Astrocyte (in vitro differentiated cells and primary cell): ENCODE results near the gene KLHL15. TPM values are rescaled to one million over a fixed set of nuclear protein-coding genes. Genes with fewer than 3 reads are reported as not detected.

Source experiments
- DNase-seq: peaks from one replicate; pipeline ENCODE4 v3.0.0-alpha.2; 2010; ENCODE audit warnings: low read depth
- FAIRE-seq: peaks from 2 replicates; lab custom pipeline; 2011; peaks lifted over from hg19 to GRCh38; lab: Jason Lieb, UNC
- H2AFZ ChIP-seq: 2 replicates; pipeline ENCODE4 v1.6.0; 2012; ENCODE audit warnings: low read depth, low read length, inconsistent platforms
- H3K27ac ChIP-seq: 2 replicates; pipeline ENCODE4 v1.5.1; 2011; ENCODE audit warnings: low read depth, low read length, inconsistent platforms
- H3K27me3 ChIP-seq: 2 replicates; pipeline ENCODE4 v1.6.0; 2011; ENCODE audit warnings: low read length, inconsistent platforms; ENCODE audit not compliant: insufficient read depth
- H3K36me3 ChIP-seq: 2 replicates; pipeline ENCODE4 v1.5.1; 2011; ENCODE audit warnings: low read length, inconsistent platforms; ENCODE audit not compliant: insufficient read depth
- H3K4me1 ChIP-seq: 2 replicates; pipeline ENCODE4 v1.5.1; 2011; ENCODE audit warnings: low read length, inconsistent platforms; ENCODE audit not compliant: insufficient read depth
- H3K4me2 ChIP-seq: 2 replicates; pipeline ENCODE4 v1.6.0; 2012; ENCODE audit warnings: low read length, inconsistent platforms
- H3K4me3 ChIP-seq: 2 replicates; pipeline ENCODE4 v1.5.1; 2011; ENCODE audit warnings: low read depth, mild to moderate bottlenecking, low read length, inconsistent platforms; ENCODE audit not compliant: insufficient read depth
- H3K79me2 ChIP-seq: 2 replicates; pipeline ENCODE4 v1.6.0; 2012; ENCODE audit warnings: mild to moderate bottlenecking, low read length, inconsistent platforms; ENCODE audit not compliant: insufficient read depth
- H3K9ac ChIP-seq: 2 replicates; pipeline ENCODE4 v1.6.0; 2012; ENCODE audit warnings: mild to moderate bottlenecking, low read length, inconsistent platforms
- H3K9me3 ChIP-seq: 2 replicates; pipeline ENCODE4 v1.5.1; 2012; ENCODE audit warnings: low read depth, mild to moderate bottlenecking, low read length, inconsistent platforms; ENCODE audit not compliant: insufficient read depth
- H4K20me1 ChIP-seq: 2 replicates; pipeline ENCODE4 v1.6.0; 2012; ENCODE audit warnings: low read length, inconsistent platforms; ENCODE audit not compliant: insufficient read depth
- H3K27ac Mint-ChIP-seq: one replicate; pipeline ENCODE4 v1.8.0; 2021; ENCODE audit warnings: mild to moderate bottlenecking, mixed read lengths; ENCODE audit not compliant: unreplicated experiment
- H3K27me3 Mint-ChIP-seq: one replicate; pipeline ENCODE4 v1.8.0; 2021; ENCODE audit warnings: low read depth, mixed read lengths; ENCODE audit not compliant: unreplicated experiment
- H3K36me3 Mint-ChIP-seq: one replicate; pipeline ENCODE4 v1.8.0; 2021; ENCODE audit warnings: low read depth, mixed read lengths; ENCODE audit not compliant: unreplicated experiment
- H3K4me1 Mint-ChIP-seq: one replicate; pipeline ENCODE4 v1.8.0; 2021; ENCODE audit warnings: low read depth, mixed read lengths; ENCODE audit not compliant: unreplicated experiment
- H3K4me3 Mint-ChIP-seq: one replicate; pipeline ENCODE4 v1.8.0; 2021; ENCODE audit warnings: mild to moderate bottlenecking, moderate library complexity, mixed read lengths; ENCODE audit not compliant: unreplicated experiment
- H3K9me3 Mint-ChIP-seq: one replicate; pipeline ENCODE4 v1.8.0; 2021; ENCODE audit warnings: mild to moderate bottlenecking, mixed read lengths; ENCODE audit not compliant: unreplicated experiment
- CTCF ChIP-seq: IDR thresholded peaks from 2 replicates; pipeline ENCODE4 v1.5.1; 2011; ENCODE audit warnings: low read depth, mild to moderate bottlenecking, inconsistent platforms, low read length, moderate library complexity; ENCODE audit not compliant: insufficient read depth
- EZH2 ChIP-seq: IDR thresholded peaks from 2 replicates; pipeline ENCODE4 v1.6.1; 2012; ENCODE audit warnings: mild to moderate bottlenecking, low read length, inconsistent platforms; ENCODE audit not compliant: insufficient read depth
- total RNA-seq: library from RNA; stranded (reverse); gene quantifications from 2 replicates; pipeline ENCODE4 v1.2.1, GENCODE V29; 2021

Gene KLHL15
- total RNA-seq, 1 donor from 2014 or later = 7.5 TPM

- Mint-ChIP-seq H3K4me1 (no peaks in the 10 kb centered on the region), H3K4me3 (no peak overlapping the region), H3K9me3 (no peaks in the 10 kb centered on the region), H3K36me3 (no peaks in the 10 kb centered on the region), H3K27ac (no peak overlapping the region), H3K27me3 (no peaks in the 10 kb centered on the region)
- Histone ChIP-seq H3K4me1 (no peaks in the 10 kb centered on the region), H3K36me3 (no peaks in the 10 kb centered on the region), H3K27ac (no peak overlapping the region), H3K9me3 (no peaks in the 10 kb centered on the region), H3K79me2 (no peaks in the 10 kb centered on the region), H3K4me3 (no peak overlapping the region), H3K9ac (no peak overlapping the region), H2AFZ (no peak overlapping the region), H3K27me3 (peaks cover 2% of the 10 kb centered on the region), H3K4me2 (no peak overlapping the region), H4K20me1 (no peaks in the 10 kb centered on the region)
- TF ChIP-seq EZH2 = no peak
- no peak for TF ChIP-seq CTCF
- FAIRE-seq (no peak), DNase-seq (no peak)
These were observed 82.8 kb downstream of the KLHL15 start for GRCh38 chrX:23944234-23944633.

GRCh38 chrX:23939203-23939602, 87.8 kb downstream of the KLHL15 start:
- Histone ChIP-seq H3K9me3 (no peaks in the 10 kb centered on the region), H3K27me3 (peaks cover 2% of the 10 kb centered on the region), H3K4me2 (no peak overlapping the region), H3K4me1 (no peaks in the 10 kb centered on the region), H3K4me3 (no peak overlapping the region), H3K27ac (no peak overlapping the region), H2AFZ (no peak overlapping the region), H3K9ac (no peak overlapping the region), H3K36me3 (no peaks in the 10 kb centered on the region), H4K20me1 (no peaks in the 10 kb centered on the region), H3K79me2 (no peaks in the 10 kb centered on the region)
- H3K4me3 Mint-ChIP-seq = no peak overlapping the region
- no peak for TF ChIP-seq EZH2
- TF ChIP-seq CTCF = no peak
- FAIRE-seq (peak; percentile 84), DNase-seq (no peak)
- no peaks in the 10 kb centered on the region for H3K27me3 Mint-ChIP-seq
- no peaks in the 10 kb centered on the region for H3K4me1 Mint-ChIP-seq
- H3K9me3 Mint-ChIP-seq = peaks cover 3% of the 10 kb centered on the region
- H3K36me3 Mint-ChIP-seq = no peaks in the 10 kb centered on the region
- no peak overlapping the region for H3K27ac Mint-ChIP-seq

- Histone ChIP-seq H3K9me3 (no peaks in the 10 kb centered on the region), H3K27me3 (peaks cover 2% of the 10 kb centered on the region), H3K4me1 (no peaks in the 10 kb centered on the region), H4K20me1 (no peaks in the 10 kb centered on the region), H2AFZ (no peak overlapping the region), H3K9ac (no peak overlapping the region), H3K36me3 (no peaks in the 10 kb centered on the region), H3K4me2 (no peak overlapping the region), H3K27ac (no peak overlapping the region), H3K79me2 (no peaks in the 10 kb centered on the region), H3K4me3 (no peak overlapping the region)
- TF ChIP-seq EZH2 (no peak), CTCF (no peak)
- Mint-ChIP-seq H3K36me3 (no peaks in the 10 kb centered on the region), H3K4me3 (no peak overlapping the region), H3K27ac (no peak overlapping the region), H3K4me1 (no peaks in the 10 kb centered on the region), H3K9me3 (peaks cover 3% of the 10 kb centered on the region), H3K27me3 (no peaks in the 10 kb centered on the region)
- no peak for DNase-seq
- no peak for FAIRE-seq
These were observed 88.3 kb downstream of the KLHL15 start for GRCh38 chrX:23938690-23939089.
